ENCODE results near the gene MRPL32.

GRCh38 chr7:42907316-42907715 is 24.9 kb upstream of the MRPL32 start:
- TF ChIP-seq CTCF (conservative IDR thresholded peaks at IDR 0.05 in 1 of 2, IDR thresholded peaks at IDR 0.05 in 1 of 2; ENCODE audit: extremely low read depth in 1 of 2, insufficient read depth in 1 of 2, low read depth in 1 of 2, low read length in 2 of 2) (no peak), EZH2 (IDR thresholded peaks at IDR 0.05; ENCODE audit: borderline replicate concordance, low read length) (no peak)

All from mammary epithelial cell (primary cell).